NT2/D1 (cell line): ENCODE measurements around the gene AMN1.

Source experiments
- SUZ12 ChIP-seq: IDR thresholded peaks from 2 replicates; pipeline ENCODE4 v1.6.1; 2011; ENCODE audit not compliant: insufficient read length, insufficient read depth; ENCODE audit errors: extremely low read depth
- ZNF274 ChIP-seq: IDR thresholded peaks from 2 replicates; pipeline ENCODE4 v1.6.1; 2011; ENCODE audit warnings: mild to moderate bottlenecking, low read depth, low read length

- TF ChIP-seq SUZ12 (no peak), ZNF274 (no peak)
These were observed 21.9 kb upstream of the AMN1 start for GRCh38 chr12:31750747-31751039.
